ENCODE results near the gene SLC25A48.
A peak's percentile ranks its signal among the peaks of the same experiment; 100 is the strongest.

The SLC25A48 gene

GRCh38 chr5:135873831-135874230 lies 39.4 kb downstream of the SLC25A48 start:
- Histone ChIP-seq H3K27ac (ENCODE audit: low read length) (no peak overlapping the region), H3K27me3 (ENCODE audit: control insufficient read depth in 1 of 2, insufficient read depth in 2 of 2, low read length in 2 of 2) (no peaks in the 10 kb centered on the region), H3K36me3 (ENCODE audit: control insufficient read depth in 2 of 2, insufficient read depth in 2 of 2, low read length in 2 of 2) (no peaks in the 10 kb centered on the region), H3K4me1 (ENCODE audit: control insufficient read depth, insufficient read depth, low read length) (peaks cover 14% of the 10 kb centered on the region), H3K9me3 (ENCODE audit: control insufficient read depth in 2 of 2, low read length in 2 of 2) (no peaks in the 10 kb centered on the region), H3K4me3 (ENCODE audit: low read length in 2 of 2) (no peak overlapping the region), H3K9ac (ENCODE audit: low read length in 2 of 2) (no peak overlapping the region)

GRCh38 chr5:135874461-135874860 lies 40.0 kb downstream of the SLC25A48 start:
- Histone ChIP-seq H3K4me3 (ENCODE audit: low read length in 2 of 2) (no peak overlapping the region), H3K9me3 (ENCODE audit: control insufficient read depth in 2 of 2, low read length in 2 of 2) (no peaks in the 10 kb centered on the region), H3K36me3 (ENCODE audit: control insufficient read depth in 2 of 2, insufficient read depth in 2 of 2, low read length in 2 of 2) (no peaks in the 10 kb centered on the region), H3K27ac (ENCODE audit: low read length) (no peak overlapping the region), H3K9ac (ENCODE audit: low read length in 2 of 2) (no peak overlapping the region), H3K4me1 (ENCODE audit: control insufficient read depth, insufficient read depth, low read length) (peaks cover 16% of the 10 kb centered on the region), H3K27me3 (ENCODE audit: control insufficient read depth in 1 of 2, insufficient read depth in 2 of 2, low read length in 2 of 2) (no peaks in the 10 kb centered on the region)

GRCh38 chr5:135875567-135875966 lies 41.1 kb downstream of the SLC25A48 start:
- Histone ChIP-seq H3K27me3 (ENCODE audit: control insufficient read depth in 1 of 2, insufficient read depth in 2 of 2, low read length in 2 of 2) (no peaks in the 10 kb centered on the region), H3K36me3 (ENCODE audit: control insufficient read depth in 2 of 2, insufficient read depth in 2 of 2, low read length in 2 of 2) (no peaks in the 10 kb centered on the region), H3K4me3 (ENCODE audit: low read length in 2 of 2) (no peak overlapping the region)

GRCh38 chr5:135876146-135876545 lies 41.7 kb downstream of the SLC25A48 start:
- H3K27me3 ChIP-seq (ENCODE audit: control insufficient read depth in 1 of 2, insufficient read depth in 2 of 2, low read length in 2 of 2), result no peaks in the 10 kb centered on the region
- no peaks in the 10 kb centered on the region for H3K9me3 ChIP-seq (ENCODE audit: control insufficient read depth in 2 of 2, low read length in 2 of 2)
- H3K27ac ChIP-seq (ENCODE audit: low read length), result no peak overlapping the region
- no peak overlapping the region for H3K9ac ChIP-seq (ENCODE audit: low read length in 2 of 2)
- H3K4me1 ChIP-seq (ENCODE audit: control insufficient read depth, insufficient read depth, low read length), result peaks cover 29% of the 10 kb centered on the region
- H3K4me3 ChIP-seq (ENCODE audit: low read length in 2 of 2), result no peak overlapping the region
- no peaks in the 10 kb centered on the region for H3K36me3 ChIP-seq (ENCODE audit: control insufficient read depth in 2 of 2, insufficient read depth in 2 of 2, low read length in 2 of 2)

More at GRCh38 chr5:135875567-135875966, 41.1 kb downstream of the SLC25A48 start:
- Histone ChIP-seq H3K4me1 (ENCODE audit: control insufficient read depth, insufficient read depth, low read length) (peaks cover 24% of the 10 kb centered on the region), H3K9ac (ENCODE audit: low read length in 2 of 2) (no peak overlapping the region), H3K9me3 (ENCODE audit: control insufficient read depth in 2 of 2, low read length in 2 of 2) (no peaks in the 10 kb centered on the region), H3K27ac (ENCODE audit: low read length) (no peak overlapping the region)

GRCh38 chr5:135877570-135878155 lies 43.2 kb downstream of the SLC25A48 start:
- H3K27me3 ChIP-seq (ENCODE audit: control insufficient read depth in 1 of 2, insufficient read depth in 2 of 2, low read length in 2 of 2), result no peaks in the 10 kb centered on the region
- H3K9me3 ChIP-seq (ENCODE audit: control insufficient read depth in 2 of 2, low read length in 2 of 2), result no peaks in the 10 kb centered on the region
- peak overlapping the region in 1 of 2 donors; percentile 5 for H3K9ac ChIP-seq (ENCODE audit: low read length in 2 of 2)
- H3K4me1 ChIP-seq (ENCODE audit: control insufficient read depth, insufficient read depth, low read length), result peaks cover 36% of the 10 kb centered on the region
- no peaks in the 10 kb centered on the region for H3K36me3 ChIP-seq (ENCODE audit: control insufficient read depth in 2 of 2, insufficient read depth in 2 of 2, low read length in 2 of 2)
- H3K27ac ChIP-seq (ENCODE audit: low read length), result no peak overlapping the region
- no peak overlapping the region for H3K4me3 ChIP-seq (ENCODE audit: low read length in 2 of 2)

- no peaks in the 10 kb centered on the region for H3K27me3 ChIP-seq (ENCODE audit: control insufficient read depth in 1 of 2, insufficient read depth in 2 of 2, low read length in 2 of 2)
- no peak overlapping the region for H3K9ac ChIP-seq (ENCODE audit: low read length in 2 of 2)
- no peaks in the 10 kb centered on the region for H3K9me3 ChIP-seq (ENCODE audit: control insufficient read depth in 2 of 2, low read length in 2 of 2)
- H3K27ac ChIP-seq (ENCODE audit: low read length), result no peak overlapping the region
- no peak overlapping the region for H3K4me3 ChIP-seq (ENCODE audit: low read length in 2 of 2)
- peaks cover 36% of the 10 kb centered on the region for H3K4me1 ChIP-seq (ENCODE audit: control insufficient read depth, insufficient read depth, low read length)
- H3K36me3 ChIP-seq (ENCODE audit: control insufficient read depth in 2 of 2, insufficient read depth in 2 of 2, low read length in 2 of 2), result no peaks in the 10 kb centered on the region
Measured at GRCh38 chr5:135878156-135878620, 43.7 kb downstream of the SLC25A48 start.

GRCh38 chr5:135879591-135879990 lies 45.1 kb downstream of the SLC25A48 start:
- Histone ChIP-seq H3K27me3 (ENCODE audit: control insufficient read depth in 1 of 2, insufficient read depth in 2 of 2, low read length in 2 of 2) (no peaks in the 10 kb centered on the region), H3K4me1 (ENCODE audit: control insufficient read depth, insufficient read depth, low read length) (peaks cover 36% of the 10 kb centered on the region), H3K4me3 (ENCODE audit: low read length in 2 of 2) (no peak overlapping the region)

GRCh38 chr5:135880278-135880677 lies 45.8 kb downstream of the SLC25A48 start:
- H3K27me3 ChIP-seq (ENCODE audit: control insufficient read depth in 1 of 2, insufficient read depth in 2 of 2, low read length in 2 of 2), result no peaks in the 10 kb centered on the region
- H3K27ac ChIP-seq (ENCODE audit: low read length), result no peak overlapping the region
- H3K9ac ChIP-seq (ENCODE audit: low read length in 2 of 2), result no peak overlapping the region
- no peaks in the 10 kb centered on the region for H3K36me3 ChIP-seq (ENCODE audit: control insufficient read depth in 2 of 2, insufficient read depth in 2 of 2, low read length in 2 of 2)
- H3K4me1 ChIP-seq (ENCODE audit: control insufficient read depth, insufficient read depth, low read length), result peaks cover 36% of the 10 kb centered on the region
- no peak overlapping the region for H3K4me3 ChIP-seq (ENCODE audit: low read length in 2 of 2)
- H3K9me3 ChIP-seq (ENCODE audit: control insufficient read depth in 2 of 2, low read length in 2 of 2), result no peaks in the 10 kb centered on the region

More at GRCh38 chr5:135879591-135879990, 45.1 kb downstream of the SLC25A48 start:
- H3K36me3 ChIP-seq (ENCODE audit: control insufficient read depth in 2 of 2, insufficient read depth in 2 of 2, low read length in 2 of 2), result no peaks in the 10 kb centered on the region
- no peaks in the 10 kb centered on the region for H3K9me3 ChIP-seq (ENCODE audit: control insufficient read depth in 2 of 2, low read length in 2 of 2)
- H3K9ac ChIP-seq (ENCODE audit: low read length in 2 of 2), result no peak overlapping the region
- H3K27ac ChIP-seq (ENCODE audit: low read length), result no peak overlapping the region

GRCh38 chr5:135880801-135881200 lies 46.3 kb downstream of the SLC25A48 start:
- Histone ChIP-seq H3K27me3 (ENCODE audit: control insufficient read depth in 1 of 2, insufficient read depth in 2 of 2, low read length in 2 of 2) (no peaks in the 10 kb centered on the region), H3K27ac (ENCODE audit: low read length) (peak overlapping the region; percentile 37), H3K36me3 (ENCODE audit: control insufficient read depth in 2 of 2, insufficient read depth in 2 of 2, low read length in 2 of 2) (no peaks in the 10 kb centered on the region), H3K9me3 (ENCODE audit: control insufficient read depth in 2 of 2, low read length in 2 of 2) (no peaks in the 10 kb centered on the region), H3K9ac (ENCODE audit: low read length in 2 of 2) (no peak overlapping the region), H3K4me1 (ENCODE audit: control insufficient read depth, insufficient read depth, low read length) (peaks cover 36% of the 10 kb centered on the region), H3K4me3 (ENCODE audit: low read length in 2 of 2) (no peak overlapping the region)

GRCh38 chr5:135881244-135881643 lies 46.8 kb downstream of the SLC25A48 start:
- Histone ChIP-seq H3K27ac (ENCODE audit: low read length) (peak overlapping the region; percentile 37), H3K4me1 (ENCODE audit: control insufficient read depth, insufficient read depth, low read length) (peaks cover 36% of the 10 kb centered on the region), H3K9ac (ENCODE audit: low read length in 2 of 2) (no peak overlapping the region), H3K36me3 (ENCODE audit: control insufficient read depth in 2 of 2, insufficient read depth in 2 of 2, low read length in 2 of 2) (no peaks in the 10 kb centered on the region), H3K27me3 (ENCODE audit: control insufficient read depth in 1 of 2, insufficient read depth in 2 of 2, low read length in 2 of 2) (no peaks in the 10 kb centered on the region), H3K4me3 (ENCODE audit: low read length in 2 of 2) (no peak overlapping the region), H3K9me3 (ENCODE audit: control insufficient read depth in 2 of 2, low read length in 2 of 2) (no peaks in the 10 kb centered on the region)

GRCh38 chr5:135881819-135882218 lies 47.4 kb downstream of the SLC25A48 start:
- no peaks in the 10 kb centered on the region for H3K36me3 ChIP-seq (ENCODE audit: control insufficient read depth in 2 of 2, insufficient read depth in 2 of 2, low read length in 2 of 2)
- H3K4me1 ChIP-seq (ENCODE audit: control insufficient read depth, insufficient read depth, low read length), result peaks cover 36% of the 10 kb centered on the region
- H3K9me3 ChIP-seq (ENCODE audit: control insufficient read depth in 2 of 2, low read length in 2 of 2), result no peaks in the 10 kb centered on the region
- H3K9ac ChIP-seq (ENCODE audit: low read length in 2 of 2), result no peak overlapping the region
- no peak overlapping the region for H3K4me3 ChIP-seq (ENCODE audit: low read length in 2 of 2)
- no peak overlapping the region for H3K27ac ChIP-seq (ENCODE audit: low read length)
- H3K27me3 ChIP-seq (ENCODE audit: control insufficient read depth in 1 of 2, insufficient read depth in 2 of 2, low read length in 2 of 2), result no peaks in the 10 kb centered on the region

Data from stomach smooth muscle (tissue), 2 donors.